Measurements from ENCODE around the gene GHR. TPM values are rescaled to one million over a fixed set of nuclear protein-coding genes. Genes with fewer than 3 reads are reported as not detected.

GHR gene
- total and polyA plus RNA-seq, 8 donors = 0.73 to 3.9 (median 1.3) TPM

DNA sequence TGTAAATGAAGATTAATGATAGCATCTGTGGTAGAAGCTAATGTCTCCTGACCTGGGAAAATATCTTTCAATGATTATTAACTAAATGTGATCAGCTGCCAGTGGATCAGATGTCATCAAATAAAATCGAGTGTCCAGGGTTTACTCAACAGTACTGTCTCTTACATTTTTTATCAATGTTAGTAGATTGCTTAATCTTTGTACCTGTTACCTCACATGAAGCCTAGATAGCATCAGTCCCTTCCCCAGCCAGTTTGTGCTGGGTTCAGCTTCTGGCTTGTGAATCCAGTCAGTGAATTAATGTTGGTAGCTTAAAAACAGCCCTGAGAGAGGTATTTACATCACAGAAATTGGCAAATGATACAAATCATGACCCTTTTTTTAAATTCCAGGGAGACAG lies 134.4 kb downstream of the GHR start:
- 7 to 9% methylated on average over 1 of the region's 1 CpG for WGBS, 2 donors
- intact Hi-C loops (cut with DNase I) = no loop called here
- no peaks in the 10 kb centered on the region for H3K27me3 ChIP-seq
- no peaks in the 10 kb centered on the region for H3K36me3 ChIP-seq
- H3K4me3 ChIP-seq = no peak overlapping the region
- H3K9me3 ChIP-seq = no peaks in the 10 kb centered on the region
- no peak for TF ChIP-seq CTCF (IDR thresholded peaks at IDR 0.05)
- ATAC-seq (no peak), FAIRE-seq (no peak), DNase-seq (no peak)
- peaks cover 0 to 3% (median 0%) of the 10 kb centered on the region in 3 donors for H3K4me1 ChIP-seq
- H3K27ac ChIP-seq = no peak overlapping the region

DNA sequence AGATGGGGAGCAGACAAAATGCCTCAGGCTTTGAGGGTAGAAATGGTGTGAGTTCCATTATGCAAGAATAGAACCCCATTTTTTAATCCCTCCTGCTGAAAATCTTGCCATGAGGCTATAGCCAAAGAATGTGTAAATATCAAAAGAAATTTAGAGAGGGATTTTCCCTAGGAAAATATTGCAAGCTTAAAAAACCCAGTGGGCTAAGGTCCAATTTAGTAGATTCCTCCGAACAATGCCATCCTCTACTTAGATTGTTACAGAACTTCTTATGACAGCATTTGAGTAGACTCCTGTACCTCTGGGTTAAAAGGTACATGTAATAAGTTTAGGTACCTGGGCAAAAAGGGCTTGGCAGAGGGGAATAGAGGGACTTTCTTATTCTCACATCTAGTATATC lies 138.4 kb downstream of the GHR start:
- H3K27me3 ChIP-seq = no peaks in the 10 kb centered on the region
- DNase-seq (no peak), FAIRE-seq (no peak), ATAC-seq (no peak)
- H3K27ac ChIP-seq = no peak overlapping the region
- H3K9me3 ChIP-seq = no peaks in the 10 kb centered on the region
- H3K36me3 ChIP-seq = no peaks in the 10 kb centered on the region
- TF ChIP-seq CTCF (IDR thresholded peaks at IDR 0.05) = no peak
- H3K4me3 ChIP-seq = no peak overlapping the region
- 89 to 94% methylated on average over 1 of the region's 1 CpG for WGBS, 2 donors
- intact Hi-C loops (cut with DNase I) = no loop called here
- H3K4me1 ChIP-seq = peaks cover 0 to 5% (median 0%) of the 10 kb centered on the region in 3 donors

DNA sequence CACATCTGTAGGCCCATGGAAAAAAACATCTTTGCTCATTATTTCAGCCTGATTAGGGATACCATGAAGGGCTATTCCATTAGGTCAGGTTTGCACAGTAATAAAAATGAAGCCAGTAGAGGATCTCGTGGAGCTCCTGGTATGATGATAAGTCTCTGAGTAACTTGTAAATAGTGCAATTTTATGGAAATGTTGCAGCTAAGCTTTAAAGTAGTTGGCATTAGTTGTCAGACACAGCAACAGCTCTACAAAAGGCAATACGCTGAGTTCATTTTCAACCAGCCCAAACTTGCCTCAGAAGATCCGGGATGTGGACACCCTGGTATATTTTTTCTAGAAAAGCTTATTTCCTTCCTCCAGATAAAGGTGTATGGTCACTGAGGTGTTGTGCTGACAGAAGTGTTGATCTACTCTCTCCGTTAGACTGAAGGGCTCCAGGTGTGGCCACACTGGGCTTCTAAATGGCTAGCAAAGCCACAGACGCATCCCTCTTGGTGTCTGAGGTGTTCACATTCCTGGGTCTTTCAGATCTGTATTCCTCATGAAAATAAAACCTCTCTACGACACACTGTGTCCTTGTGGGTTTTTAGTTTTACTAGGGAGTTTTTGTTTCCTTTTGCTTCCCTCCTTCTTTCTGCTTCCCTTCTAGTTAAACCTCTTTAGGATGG lies 141.6 kb downstream of the GHR start:
- H3K4me1 ChIP-seq = peaks cover 3 to 6% (median 4%) of the 10 kb centered on the region in 3 donors
- DNase-seq (no peak), ATAC-seq (no peak), FAIRE-seq (no peak)
- no peaks in the 10 kb centered on the region for H3K36me3 ChIP-seq
- no peak overlapping the region for H3K27ac ChIP-seq
- H3K27me3 ChIP-seq = no peaks in the 10 kb centered on the region
- WGBS, 2 donors = 88 to 90% methylated on average over 6 of the region's 6 CpGs
- no peaks in the 10 kb centered on the region for H3K9me3 ChIP-seq
- intact Hi-C loops (cut with DNase I) = no loop called here
- H3K4me3 ChIP-seq = no peak overlapping the region
- no peak for TF ChIP-seq CTCF (IDR thresholded peaks at IDR 0.05)

GRCh38 chr5:42566652-42567295 lies 143.5 kb downstream of the GHR start:
- intact Hi-C loops (cut with DNase I) = no loop called here

More at GRCh38 chr5:42566652-42567295, 143.5 kb downstream of the GHR start:
- no peak for DNase-seq
- no peaks in the 10 kb centered on the region for H3K9me3 ChIP-seq
- H3K4me3 ChIP-seq = no peak overlapping the region
- ATAC-seq = peak; percentile 72 to 88 (median 76)
- H3K4me1 ChIP-seq = peaks cover 3 to 6% (median 4%) of the 10 kb centered on the region in 3 donors
- no peaks in the 10 kb centered on the region for H3K27me3 ChIP-seq
- no peak overlapping the region for H3K27ac ChIP-seq
- WGBS, 2 donors = 24 to 26% methylated on average over 5 of the region's 5 CpGs
- no peaks in the 10 kb centered on the region for H3K36me3 ChIP-seq
- no peak for FAIRE-seq
- TF ChIP-seq CTCF (IDR thresholded peaks at IDR 0.05) = no peak

All from pancreas (tissue), 10 donors.